Stimulated activated CD8-positive, alpha-beta memory T cell treated with anti-CD3 and anti-CD28 coated beads, Interleukin-15, amount 100 ng/mL, for 48 hours (primary cell): ENCODE data around the gene TPRG1L.

Experiments
- DNase-seq, 2 donors: peaks; one replicate each; pipeline ENCODE4 v3.0.0-alpha.2; 2020; ENCODE audit warnings: low read depth in 2 of 2

The TPRG1L gene

DNA sequence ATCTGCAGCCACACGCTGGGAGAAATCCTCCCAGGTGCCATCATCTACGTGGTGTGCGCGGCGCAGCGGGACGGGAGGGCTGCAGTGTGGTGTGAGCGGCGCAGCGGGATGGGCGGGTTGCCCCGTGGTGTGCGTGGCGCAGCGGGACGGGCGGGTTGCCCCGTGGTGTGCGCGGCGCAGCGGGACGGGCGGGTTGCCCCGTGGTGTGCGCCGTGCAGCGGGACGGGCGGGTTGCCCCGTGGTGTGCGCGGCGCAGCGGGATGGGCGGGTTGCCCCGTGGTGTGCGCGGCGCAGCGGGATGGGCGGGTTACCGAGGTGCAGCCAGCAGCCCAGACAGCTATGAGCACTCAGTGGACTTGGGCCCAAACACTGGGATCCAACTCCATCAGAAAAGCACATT lies 20.4 kb downstream of the TPRG1L start:
- no peak for DNase-seq

DNA sequence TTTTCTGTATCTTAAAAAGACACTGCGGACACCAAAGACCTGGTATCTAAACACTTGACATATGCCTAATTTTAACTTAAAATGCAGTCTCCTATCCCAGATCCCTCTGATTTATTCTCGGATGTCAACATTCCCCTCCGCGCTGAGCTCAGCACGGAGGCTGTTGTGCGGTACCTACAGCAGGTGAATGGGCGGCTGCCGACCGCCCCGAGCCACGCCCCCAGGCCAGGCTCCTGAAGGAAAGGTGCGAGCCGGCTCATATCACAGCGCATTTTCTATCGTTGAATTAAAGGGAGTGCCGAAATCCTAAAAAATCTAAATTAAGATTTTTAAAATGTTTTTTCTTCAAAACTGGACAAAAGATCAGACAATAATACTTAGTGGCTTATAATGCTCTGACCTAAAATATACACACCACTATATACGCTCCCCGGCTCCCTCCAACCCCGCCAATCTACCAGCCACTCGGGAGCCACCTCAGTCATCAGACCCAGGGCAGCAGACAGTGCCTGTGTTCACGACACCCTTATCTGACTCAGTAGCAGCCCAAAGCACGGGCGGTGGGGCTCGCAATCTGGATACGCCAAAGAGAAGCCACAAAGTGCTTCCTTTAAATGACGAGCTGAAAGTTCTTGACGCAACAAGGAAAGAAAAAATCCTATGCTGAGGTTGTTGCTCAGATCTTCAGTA lies 21.0 kb downstream of the TPRG1L start:
- no peak for DNase-seq

DNA sequence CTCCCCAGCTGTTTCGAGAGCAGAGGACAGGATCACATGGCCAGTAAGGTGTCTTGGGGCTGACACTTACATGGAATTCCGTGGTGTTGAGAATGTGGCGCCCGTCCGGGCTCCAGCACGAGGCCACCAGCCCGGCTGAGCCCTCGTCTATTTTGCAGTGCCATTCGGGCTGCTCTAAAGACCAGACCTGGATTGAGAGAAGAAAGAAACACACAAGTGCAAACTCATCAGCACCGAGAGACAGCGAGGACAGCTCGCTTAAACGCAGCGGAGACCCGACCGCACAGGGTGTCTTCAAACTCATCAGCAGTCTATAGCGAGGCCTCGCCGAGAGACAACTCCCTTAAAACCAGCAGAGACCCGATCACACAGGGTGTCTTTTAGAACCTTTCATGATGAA lies 21.8 kb downstream of the TPRG1L start:
- no peak for DNase-seq

DNA sequence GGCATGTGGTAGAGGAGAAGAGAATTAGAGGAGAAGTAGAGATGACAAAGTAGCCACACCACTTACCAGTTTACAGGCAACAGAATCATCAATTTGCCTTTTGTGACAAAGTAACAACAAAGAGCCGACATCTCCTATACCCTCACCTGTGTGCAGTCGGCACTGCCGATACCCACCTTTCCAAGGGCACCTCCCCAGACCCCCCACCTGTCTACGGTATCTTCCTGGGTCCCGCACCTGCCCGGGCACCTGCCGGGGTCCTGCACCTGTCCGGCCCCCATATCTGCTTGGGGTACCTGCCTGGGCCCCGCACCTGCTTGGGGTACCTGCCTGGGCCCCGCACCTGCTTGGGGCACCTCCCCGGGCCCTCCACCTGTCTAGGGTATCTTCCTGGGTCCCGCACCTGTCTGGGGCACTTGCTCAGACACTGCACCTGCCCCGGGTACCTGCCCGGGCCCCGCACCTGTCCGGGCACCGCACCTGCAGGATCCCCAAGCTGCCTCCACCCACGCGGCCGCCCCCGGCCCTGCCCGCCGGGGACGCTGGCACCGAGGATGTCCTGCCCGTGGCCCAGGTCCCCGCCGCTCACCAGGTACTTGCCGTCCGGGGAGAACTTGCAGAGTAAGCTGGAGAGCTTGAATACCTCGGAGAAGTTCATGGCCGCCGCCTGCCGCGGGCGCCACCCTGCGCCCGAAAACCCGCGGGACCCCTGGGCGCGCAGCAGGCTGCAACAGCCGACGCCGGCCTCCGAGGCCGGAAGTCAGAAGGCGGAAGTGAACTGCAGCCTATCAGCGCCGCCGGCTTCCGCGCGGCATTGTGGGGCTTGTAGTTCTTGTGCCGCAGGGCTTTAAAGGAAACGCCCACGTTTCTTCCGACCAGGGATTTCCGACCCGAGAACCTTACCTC lies 24.8 kb downstream of the TPRG1L start, which contains the start of gene WRAP73:
Gene WRAP73 (minus strand): TSS at position 762 of the 906 bp plus-strand sequence. CDS start 104 bp downstream, at position 658.
- peak; percentile 88 to 90 for DNase-seq

DNA sequence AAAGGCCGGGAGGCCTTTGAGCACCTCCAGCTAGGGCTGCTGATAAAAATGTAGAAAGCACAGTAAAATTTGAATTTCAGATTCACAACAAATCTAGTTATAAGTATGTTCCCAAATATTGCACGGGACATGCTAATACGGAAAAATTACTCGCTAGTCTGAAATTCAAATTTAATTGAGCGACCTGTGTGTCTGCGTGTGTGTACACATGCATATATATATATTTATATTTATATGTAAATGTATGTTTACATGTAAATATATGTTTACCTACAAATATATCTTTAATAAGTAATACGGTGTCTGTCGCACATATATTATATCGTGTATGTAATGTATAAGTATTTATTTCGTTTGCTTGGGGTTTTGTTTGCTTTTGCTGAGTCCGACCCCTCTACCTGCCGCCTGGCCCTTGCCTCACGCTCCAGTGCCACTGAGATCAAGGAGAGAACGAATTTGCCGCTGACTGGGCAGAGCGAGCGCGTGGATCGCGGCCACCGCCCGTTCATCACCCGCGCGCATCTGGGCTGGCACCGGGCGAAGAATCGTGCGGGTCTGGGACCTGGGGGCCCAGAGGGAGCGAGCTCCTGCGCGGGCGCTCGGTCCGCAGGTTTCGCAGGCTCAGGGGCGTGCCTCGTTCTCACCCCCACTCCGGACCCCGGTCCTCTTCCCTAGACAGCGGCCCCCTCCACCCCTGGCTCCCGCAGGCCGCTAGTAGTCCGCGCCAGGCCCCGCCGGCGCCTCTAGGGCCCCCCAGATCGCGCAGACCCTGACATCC lies 25.6 kb downstream of the TPRG1L start:
- no peak for DNase-seq

DNA sequence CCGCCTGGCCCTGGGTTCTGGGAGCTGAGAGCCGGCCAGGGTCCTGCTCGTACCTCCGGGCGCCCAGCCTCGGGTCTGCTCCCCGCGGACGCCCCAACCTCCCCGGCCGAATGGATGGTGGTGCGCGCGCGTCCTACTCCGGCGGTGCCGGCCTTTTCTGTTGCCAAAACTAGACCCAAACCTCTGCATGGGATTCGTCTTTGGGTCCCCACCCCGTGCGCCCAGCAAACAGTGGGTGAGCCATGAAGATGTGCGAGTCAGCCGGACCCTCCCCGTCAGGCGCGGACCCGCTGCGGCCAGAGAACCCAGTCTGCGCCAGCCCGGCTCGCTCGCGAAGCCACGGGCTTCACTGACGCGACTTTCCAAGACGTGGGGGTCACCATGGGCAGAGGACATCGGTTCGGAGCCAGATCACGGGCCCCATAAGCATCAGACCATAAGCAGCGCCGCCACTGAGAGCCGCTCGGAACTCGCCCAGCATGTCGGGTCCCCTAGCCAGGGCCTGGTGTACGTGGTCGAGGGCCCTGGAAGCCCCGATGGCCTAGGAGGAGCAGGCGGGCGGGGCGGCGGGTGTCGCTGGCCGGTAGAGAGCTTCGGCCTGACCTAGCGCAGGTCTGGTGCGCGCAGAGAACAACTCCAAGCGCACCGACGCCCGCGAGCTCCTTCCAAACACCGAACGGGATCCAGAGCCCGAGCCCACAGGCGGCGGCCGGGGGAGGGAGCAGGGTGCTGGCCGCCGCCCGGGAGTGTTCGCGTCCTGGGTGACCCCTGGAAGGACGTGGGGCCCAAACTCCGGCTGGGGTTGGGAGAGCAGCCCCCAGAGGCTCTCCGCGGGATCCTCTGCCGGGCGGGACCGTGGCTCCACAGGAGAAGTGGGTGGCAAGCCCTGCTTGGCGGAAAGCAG lies 26.5 kb downstream of the TPRG1L start:
- no peak for DNase-seq

DNA sequence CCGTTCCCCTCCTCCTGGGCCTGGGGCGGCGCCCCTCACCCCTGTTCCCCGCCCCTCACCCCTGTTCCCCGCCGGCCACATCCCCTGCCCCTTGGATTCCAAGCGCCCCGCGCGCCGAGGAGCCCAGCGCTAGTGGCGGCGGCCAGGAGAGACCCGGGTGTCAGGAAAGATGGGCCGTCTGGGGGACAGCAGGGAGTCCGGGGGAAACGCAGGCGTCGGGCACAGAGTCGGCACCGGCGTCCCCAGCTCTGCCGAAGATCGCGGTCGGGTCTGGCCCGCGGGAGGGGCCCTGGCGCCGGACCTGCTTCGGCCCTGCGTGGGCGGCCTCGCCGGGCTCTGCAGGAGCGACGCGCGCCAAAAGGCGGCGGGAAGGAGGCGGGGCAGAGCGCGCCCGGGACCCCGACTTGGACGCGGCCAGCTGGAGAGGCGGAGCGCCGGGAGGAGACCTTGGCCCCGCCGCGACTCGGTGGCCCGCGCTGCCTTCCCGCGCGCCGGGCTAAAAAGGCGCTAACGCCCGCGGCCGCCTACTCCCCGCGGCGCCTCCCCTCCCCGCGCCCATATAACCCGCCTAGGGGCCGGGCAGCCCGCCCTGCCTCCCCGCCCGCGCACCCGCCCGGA lies 27.2 kb downstream of the TPRG1L start, which contains the start of gene TP73:
Gene TP73 (plus strand): TSS at position 587 of the 618 bp plus-strand sequence. CDS start 29,850 bp downstream, outside the sequence.
- no peak for DNase-seq

DNA sequence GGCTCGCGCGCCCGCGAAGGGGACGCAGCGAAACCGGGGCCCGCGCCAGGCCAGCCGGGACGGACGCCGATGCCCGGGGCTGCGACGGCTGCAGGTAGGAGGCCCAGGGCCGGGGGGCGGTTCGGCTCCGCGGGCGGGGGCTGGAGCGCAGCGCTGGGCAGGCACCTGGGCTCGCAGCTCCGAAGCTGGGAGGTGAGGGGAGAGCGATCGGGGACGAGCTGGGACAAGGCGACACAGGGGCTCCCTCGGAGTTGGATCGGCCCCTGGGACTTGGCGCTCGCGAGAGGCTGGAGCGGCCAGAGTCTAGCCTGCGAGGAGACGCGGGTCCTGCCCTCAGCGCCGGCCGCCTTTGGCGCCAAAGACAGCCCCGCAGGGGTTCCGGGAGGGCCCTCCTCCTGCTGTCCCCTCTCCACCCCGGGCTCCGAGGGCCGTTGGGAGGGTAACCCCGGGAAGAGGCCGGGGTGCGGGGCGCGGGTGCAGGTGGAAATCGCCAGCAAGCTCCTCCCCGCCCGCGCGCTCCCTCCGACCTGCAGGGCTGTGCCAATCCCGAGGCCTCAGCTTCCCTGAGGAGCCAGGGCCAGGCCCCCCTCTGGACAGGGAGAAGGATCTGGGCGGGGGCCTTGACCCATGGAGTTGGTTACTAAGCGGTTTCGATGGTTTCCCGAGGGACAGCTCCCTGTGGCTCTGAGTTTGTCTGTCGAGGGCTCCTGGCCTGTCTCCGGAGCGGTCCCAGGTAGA lies 27.9 kb downstream of the TPRG1L start:
- DNase-seq: no peak

DNA sequence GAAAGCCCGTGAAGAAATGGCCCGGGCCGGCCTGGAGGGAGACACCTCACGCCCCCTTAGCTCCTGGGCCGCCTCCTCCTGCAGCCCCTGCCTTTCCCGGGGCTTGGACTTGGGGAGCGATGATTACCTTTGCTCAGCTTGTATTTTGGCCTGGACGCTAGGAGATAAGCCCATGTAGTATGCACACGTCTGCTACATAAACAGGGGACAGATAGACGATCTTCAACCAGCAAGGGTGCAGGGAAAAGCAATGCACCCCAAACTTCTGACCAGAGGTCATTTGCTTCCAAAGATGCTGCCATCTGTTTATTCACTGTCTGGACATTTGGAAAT lies 28.4 kb downstream of the TPRG1L start:
- no peak for DNase-seq

DNA sequence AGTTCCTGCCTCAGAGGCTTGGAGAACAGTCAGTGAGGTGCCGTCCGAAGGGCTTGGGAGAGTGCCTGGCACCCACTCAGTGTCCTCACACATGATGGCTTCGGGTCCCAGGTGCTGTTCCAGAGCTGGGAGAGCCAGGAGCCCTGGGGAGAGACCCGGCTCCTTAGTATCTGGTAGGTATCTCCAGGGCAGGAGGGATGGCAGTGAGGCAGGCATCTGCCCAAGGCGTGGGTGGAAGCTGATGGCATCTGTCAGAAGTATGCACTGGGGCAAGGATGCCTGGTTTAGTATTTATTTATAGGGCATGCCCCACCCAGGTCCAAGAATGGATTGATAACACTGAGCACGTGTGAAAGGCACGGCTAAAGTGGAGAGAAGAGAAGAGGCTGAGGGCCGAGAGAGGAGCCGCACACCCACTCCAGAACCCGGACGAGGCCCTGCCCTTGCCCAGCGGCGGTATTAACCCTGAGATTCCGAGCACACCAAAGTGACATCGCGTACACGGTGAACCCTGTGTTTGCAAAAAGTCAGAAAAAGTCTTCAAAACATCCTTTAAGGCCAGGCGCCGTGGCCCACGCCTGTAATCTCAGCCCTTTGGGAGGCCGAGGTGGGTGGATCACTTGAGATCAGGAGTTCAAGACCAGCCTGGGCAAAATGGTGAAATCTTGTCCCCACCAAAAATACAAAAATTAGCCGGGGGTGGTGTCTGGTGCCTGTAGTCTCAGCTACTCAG lies 29.9 kb downstream of the TPRG1L start:
- no peak for DNase-seq

DNA sequence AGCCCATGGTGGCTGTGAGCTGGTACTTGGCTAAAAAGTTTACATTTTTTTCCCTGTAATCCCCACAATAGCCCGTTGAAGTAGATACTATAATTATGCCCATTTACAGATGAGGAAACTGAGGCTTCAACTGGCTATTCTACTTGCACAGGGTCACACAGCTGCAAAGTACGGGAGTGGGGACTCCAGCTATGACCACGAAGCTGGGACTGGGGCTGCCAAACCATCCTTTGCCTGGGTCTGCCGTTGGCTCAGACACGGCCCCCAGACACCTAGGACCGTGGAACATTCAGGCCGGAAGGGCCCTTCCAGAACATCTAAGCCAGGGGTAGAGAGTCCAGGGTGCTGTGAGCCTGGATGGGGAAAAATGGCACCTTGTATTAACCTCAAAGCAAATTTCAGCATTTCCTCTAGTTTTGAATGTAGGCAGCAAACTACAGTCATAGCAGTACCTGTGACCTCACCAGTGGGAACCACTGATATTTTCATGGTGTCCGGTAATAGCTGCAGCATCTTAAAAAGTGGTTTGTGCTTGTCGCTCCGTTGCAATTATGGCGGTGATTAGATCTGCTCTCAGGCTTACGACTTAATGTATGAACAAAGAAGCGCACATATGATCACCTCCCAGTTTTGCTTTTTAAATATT lies 31.8 kb downstream of the TPRG1L start:
- DNase-seq: no peak

DNA sequence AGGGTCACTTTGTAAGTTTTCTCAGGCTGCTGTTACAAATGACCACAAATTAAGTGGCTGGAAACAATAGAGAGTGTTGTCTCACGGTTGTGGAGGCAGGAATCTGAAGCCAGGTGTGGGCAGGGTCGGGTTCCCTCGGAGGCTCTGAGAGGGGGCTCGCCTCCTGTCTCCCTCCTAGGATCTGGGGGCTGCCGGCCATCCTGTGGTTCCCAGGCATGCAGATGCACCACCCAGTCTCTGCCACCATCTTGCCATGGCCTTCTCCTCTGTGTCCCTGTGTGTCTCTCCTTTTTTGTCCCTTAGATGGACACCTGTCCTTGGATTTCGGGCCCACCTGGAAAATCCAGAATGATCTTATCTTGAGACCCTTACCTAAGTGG lies 32.3 kb downstream of the TPRG1L start:
- no peak for DNase-seq

DNA sequence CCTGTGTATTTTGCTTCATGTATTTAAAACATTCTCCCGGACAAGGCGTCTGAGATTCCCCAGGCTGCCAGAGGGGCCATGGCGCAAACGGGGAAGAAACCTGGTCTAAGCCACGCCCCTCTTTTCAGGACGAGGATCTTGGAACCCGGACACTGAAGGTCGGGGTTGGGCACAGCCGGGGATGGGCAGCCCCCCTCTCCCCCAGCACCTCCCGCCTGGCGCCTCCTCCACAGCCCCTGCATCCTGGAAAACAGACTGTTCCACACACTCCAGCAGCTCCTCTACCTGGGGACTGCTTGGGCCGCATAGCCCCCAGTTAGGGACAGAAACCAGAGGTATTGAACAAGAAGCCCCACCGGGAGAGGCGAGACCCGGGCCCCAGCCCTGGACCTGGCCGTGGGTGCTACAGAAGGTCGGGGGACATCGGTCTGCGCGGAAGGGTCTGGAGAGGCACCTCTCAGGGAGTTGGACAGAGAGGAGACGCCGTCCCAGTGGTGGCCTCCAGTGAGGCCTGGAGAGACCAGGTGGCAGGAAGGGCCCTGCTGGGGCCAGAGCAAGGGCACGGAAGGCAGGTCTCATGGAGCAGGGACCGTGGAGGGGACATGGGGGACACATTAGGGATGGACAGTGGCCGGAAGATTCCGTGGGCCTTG lies 32.9 kb downstream of the TPRG1L start:
- no peak for DNase-seq

DNA sequence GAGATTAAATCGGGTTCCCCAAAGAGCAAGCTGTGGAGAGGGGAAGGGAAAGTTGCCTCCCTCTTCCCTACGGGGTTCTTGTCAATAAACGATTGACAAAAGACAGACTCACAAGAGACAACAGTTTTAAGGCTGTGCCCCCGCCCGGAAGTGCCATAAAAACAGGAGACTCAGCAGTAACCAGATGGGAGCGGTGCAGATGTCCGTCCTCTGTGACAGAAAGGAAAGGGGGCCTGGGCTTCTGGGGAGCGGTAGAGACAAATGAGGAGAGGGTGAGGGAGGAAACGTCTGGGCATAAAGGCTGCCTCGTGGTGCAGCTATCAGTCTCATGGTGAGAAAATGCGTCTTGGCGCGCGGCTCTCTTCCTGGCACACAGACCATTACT lies 33.4 kb downstream of the TPRG1L start:
- DNase-seq: no peak

DNA sequence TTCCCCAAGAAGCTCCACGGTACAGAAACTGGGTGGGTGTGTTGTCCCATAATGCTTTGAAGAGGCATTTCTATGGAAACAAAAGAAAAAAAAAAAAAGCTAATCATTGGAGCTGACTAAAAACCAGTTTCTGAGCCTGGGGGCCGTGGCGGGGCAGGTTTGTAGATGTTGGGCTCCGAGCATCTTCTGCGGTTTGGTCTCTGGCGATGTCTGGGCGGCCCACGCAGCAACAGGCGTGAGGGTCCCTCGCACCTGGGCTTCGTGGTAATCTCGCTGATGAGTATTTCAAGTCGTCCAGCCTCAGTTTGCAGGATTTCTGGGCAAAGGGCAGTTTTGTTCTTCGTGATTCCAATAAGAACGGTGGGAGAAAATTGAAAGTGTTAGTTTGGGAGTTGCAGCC lies 34.3 kb downstream of the TPRG1L start:
- DNase-seq: no peak

DNA sequence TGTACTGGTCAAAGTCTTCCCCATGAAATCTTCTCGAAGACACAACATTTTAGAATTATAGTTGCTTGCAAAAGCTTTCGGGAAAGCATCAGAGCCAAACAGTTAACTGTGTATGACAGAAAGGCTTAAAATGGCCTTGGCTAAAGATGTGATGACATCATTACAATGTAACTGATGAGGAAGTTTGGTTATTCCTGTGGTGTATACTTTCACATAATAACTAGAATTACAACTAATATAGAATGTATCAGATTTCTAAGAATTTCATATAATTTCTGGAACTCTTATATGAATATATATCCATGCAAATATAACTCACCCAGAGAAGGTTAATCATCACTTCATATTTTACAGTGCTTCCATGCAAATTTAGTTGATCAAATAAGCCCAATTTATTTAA lies 35.9 kb downstream of the TPRG1L start:
- no peak for DNase-seq

DNA sequence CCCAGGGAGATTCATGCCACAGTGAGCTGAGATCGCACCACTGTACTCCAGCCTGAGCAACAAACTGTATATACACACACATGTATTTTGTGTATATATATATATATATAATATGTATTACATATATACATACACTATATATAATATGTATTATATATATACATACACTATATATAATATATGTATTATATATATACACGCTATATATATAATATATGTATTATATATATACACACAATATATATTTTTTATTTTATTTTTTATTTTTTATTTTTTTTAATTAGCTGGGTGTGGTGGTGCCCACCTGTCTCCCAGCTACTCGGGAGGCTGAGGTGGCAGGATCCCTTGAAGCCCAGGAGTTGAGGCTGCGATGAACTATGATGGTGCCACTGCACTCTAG lies 36.8 kb downstream of the TPRG1L start:
- DNase-seq: no peak

DNA sequence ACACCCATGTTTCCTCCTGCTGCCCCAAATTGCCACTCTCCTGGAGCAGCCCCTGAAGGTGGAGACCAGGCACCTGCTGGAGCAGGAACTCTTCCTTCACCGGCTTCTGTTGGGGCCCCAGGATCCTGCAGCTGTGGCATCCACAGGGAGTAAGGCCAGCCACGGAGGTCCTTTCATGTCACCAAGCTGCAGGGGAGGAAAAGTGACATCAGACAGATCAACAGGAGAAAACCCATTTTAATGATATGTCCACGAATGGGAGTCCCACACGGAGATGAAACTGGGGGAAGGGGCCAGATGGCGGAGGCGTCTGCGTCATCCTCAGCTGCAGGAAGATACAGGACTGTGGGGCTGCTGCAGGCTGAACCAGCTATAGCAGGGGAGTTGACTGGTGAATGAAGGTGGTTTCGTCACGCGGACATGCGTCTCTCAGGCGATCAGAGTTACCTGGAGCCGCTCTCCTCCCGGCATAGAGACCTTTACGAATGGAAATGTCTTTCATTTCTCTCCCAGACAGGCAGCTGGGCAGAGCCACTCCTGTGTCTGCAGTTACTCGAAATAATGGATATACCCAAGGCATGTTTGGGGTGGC lies 37.4 kb downstream of the TPRG1L start:
- DNase-seq: no peak
